Effector memory CD4-positive, alpha-beta T cell (primary cell): ENCODE results near the gene CENPP.

Experiments used
- DNase-seq, 3 donors: peaks; one replicate each; pipeline ENCODE4 v3.0.0-alpha.2; 2020
- H3K27ac ChIP-seq: 2 replicates; pipeline ENCODE4 v1.7.0; 2013; ENCODE audit warnings: mild to moderate bottlenecking, low read length, moderate library complexity; ENCODE audit not compliant: insufficient read depth, poor library complexity, severe bottlenecking
- H3K27me3 ChIP-seq: replicated peaks from 2 replicates; pipeline ENCODE4 v1.7.0; 2013; ENCODE audit warnings: mild to moderate bottlenecking, low read length; ENCODE audit not compliant: insufficient read depth, control insufficient read depth, poor library complexity, severe bottlenecking
- H3K36me3 ChIP-seq: 2 replicates; pipeline ENCODE4 v1.7.0; 2013; ENCODE audit warnings: mild to moderate bottlenecking, low read length, moderate library complexity; ENCODE audit not compliant: control insufficient read depth, insufficient read depth
- H3K4me1 ChIP-seq: 2 replicates; pipeline ENCODE4 v1.7.0; 2013; ENCODE audit warnings: low read length, mild to moderate bottlenecking; ENCODE audit not compliant: control insufficient read depth, insufficient read depth, poor library complexity, severe bottlenecking
- H3K4me3 ChIP-seq: 2 replicates; pipeline ENCODE4 v1.7.0; 2013; ENCODE audit warnings: low read length, low read depth, mild to moderate bottlenecking; ENCODE audit not compliant: insufficient read depth, poor library complexity, severe bottlenecking
- H3K9me3 ChIP-seq: 2 replicates; pipeline ENCODE4 v1.7.0; 2013; ENCODE audit warnings: mild to moderate bottlenecking, low read length, moderate library complexity; ENCODE audit not compliant: control insufficient read depth

Gene CENPP

DNA sequence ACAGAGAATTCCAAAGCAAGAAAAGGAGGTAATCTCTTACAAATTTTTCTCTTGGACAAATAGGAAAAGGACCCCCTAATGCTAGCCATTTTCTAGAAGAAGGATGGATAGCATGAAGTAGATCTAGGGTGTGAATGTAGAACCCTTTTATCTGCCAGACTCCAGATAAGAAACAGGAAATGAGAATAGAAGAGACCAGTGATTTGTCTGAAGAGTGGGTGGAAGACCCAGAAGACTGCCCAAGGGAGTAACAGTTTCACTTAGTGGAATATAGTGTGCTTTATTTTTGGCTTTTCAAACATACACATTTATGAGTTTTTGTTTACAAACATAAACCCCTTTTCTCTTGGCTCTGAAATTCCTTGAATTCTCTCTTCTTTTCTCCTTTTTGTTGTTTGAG is 185.0 kb downstream of the CENPP start:
- Histone ChIP-seq H3K27me3 (no peaks in the 10 kb centered on the region), H3K4me3 (no peak overlapping the region), H3K4me1 (no peaks in the 10 kb centered on the region), H3K9me3 (no peaks in the 10 kb centered on the region), H3K36me3 (no peaks in the 10 kb centered on the region), H3K27ac (no peak overlapping the region)
- DNase-seq = no peak

- Histone ChIP-seq H3K27me3 (no peaks in the 10 kb centered on the region), H3K36me3 (no peaks in the 10 kb centered on the region), H3K27ac (no peak overlapping the region), H3K4me1 (no peaks in the 10 kb centered on the region), H3K9me3 (no peaks in the 10 kb centered on the region), H3K4me3 (no peak overlapping the region)
- DNase-seq = no peak
These were observed 186.9 kb downstream of the CENPP start for GRCh38 chr9:92512622-92513021.

GRCh38 chr9:92513349-92513748 is 187.6 kb downstream of the CENPP start:
- no peaks in the 10 kb centered on the region for H3K9me3 ChIP-seq
- no peaks in the 10 kb centered on the region for H3K4me1 ChIP-seq
- H3K36me3 ChIP-seq = no peaks in the 10 kb centered on the region
- no peak overlapping the region for H3K27ac ChIP-seq
- no peak for DNase-seq
- no peak overlapping the region for H3K4me3 ChIP-seq
- no peaks in the 10 kb centered on the region for H3K27me3 ChIP-seq

GRCh38 chr9:92514635-92515034 is 188.9 kb downstream of the CENPP start:
- Histone ChIP-seq H3K27me3 (no peaks in the 10 kb centered on the region), H3K9me3 (no peaks in the 10 kb centered on the region), H3K4me3 (no peak overlapping the region), H3K36me3 (no peaks in the 10 kb centered on the region), H3K27ac (no peak overlapping the region), H3K4me1 (no peaks in the 10 kb centered on the region)
- DNase-seq = no peak

GRCh38 chr9:92516521-92516920 is 190.8 kb downstream of the CENPP start:
- Histone ChIP-seq H3K27me3 (no peaks in the 10 kb centered on the region), H3K9me3 (no peaks in the 10 kb centered on the region), H3K27ac (no peak overlapping the region), H3K4me3 (no peak overlapping the region), H3K4me1 (no peaks in the 10 kb centered on the region), H3K36me3 (no peaks in the 10 kb centered on the region)
- no peak for DNase-seq

- Histone ChIP-seq H3K4me1 (no peaks in the 10 kb centered on the region), H3K36me3 (no peaks in the 10 kb centered on the region), H3K9me3 (no peaks in the 10 kb centered on the region), H3K4me3 (no peak overlapping the region), H3K27ac (no peak overlapping the region), H3K27me3 (no peaks in the 10 kb centered on the region)
- DNase-seq = no peak
These were observed 191.3 kb downstream of the CENPP start for GRCh38 chr9:92517046-92517445.

- H3K4me3 ChIP-seq = no peak overlapping the region
- H3K27me3 ChIP-seq = no peaks in the 10 kb centered on the region
- no peak for DNase-seq
- no peaks in the 10 kb centered on the region for H3K4me1 ChIP-seq
- no peaks in the 10 kb centered on the region for H3K9me3 ChIP-seq
- H3K27ac ChIP-seq = no peak overlapping the region
- no peaks in the 10 kb centered on the region for H3K36me3 ChIP-seq
These were observed 192.4 kb downstream of the CENPP start for GRCh38 chr9:92518199-92518598.

- DNase-seq = no peak
- H3K9me3 ChIP-seq = no peaks in the 10 kb centered on the region
- no peak overlapping the region for H3K27ac ChIP-seq
- H3K4me3 ChIP-seq = no peak overlapping the region
- H3K36me3 ChIP-seq = no peaks in the 10 kb centered on the region
- no peaks in the 10 kb centered on the region for H3K27me3 ChIP-seq
- H3K4me1 ChIP-seq = no peaks in the 10 kb centered on the region
These were observed 195.1 kb downstream of the CENPP start for GRCh38 chr9:92520837-92521236.

DNA sequence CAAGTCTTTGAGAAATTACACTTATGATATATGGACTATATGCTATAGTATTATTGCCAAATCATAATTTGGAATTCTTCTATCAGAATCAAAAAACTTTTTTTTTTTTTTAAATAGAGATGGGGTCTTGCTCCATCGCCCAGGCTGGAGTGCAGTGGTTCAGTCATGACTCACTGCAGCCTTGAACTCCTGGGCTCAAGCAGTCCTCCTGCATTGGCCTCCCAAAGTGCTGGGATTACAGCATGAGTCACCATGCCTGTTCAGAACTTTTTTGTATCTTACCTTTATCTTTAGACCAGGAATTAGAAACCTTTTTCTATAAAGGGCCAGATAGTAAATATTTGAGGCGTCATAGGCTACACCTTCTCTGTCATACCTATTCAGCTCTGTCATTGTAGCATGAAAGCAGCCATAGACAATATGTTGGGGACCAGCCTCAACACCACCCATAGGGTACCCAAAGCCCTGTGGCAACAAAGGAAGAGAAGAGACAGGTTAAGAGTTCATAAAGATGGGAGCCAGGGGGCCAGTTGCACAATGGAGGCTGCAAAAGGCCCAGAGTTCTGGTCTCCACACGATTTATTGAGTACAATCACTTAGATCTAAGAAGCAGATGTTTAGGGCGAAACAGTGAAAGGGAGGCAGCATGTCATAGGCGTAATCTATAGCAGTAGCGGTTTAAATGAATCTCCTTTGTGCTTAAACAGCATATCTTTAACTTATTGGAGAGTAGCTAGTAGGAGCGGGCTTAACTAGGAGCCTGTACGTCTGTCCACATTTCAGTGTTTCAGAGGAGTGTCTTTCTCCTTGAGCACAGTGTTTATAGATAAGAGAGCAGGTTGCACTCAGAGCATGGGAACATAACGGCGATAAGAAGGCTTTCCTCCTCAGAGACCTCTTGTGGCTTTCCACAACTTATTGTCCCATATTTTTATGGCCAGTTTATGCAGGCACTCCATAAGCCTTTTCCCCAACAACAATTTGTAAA is 197.5 kb downstream of the CENPP start:
- H3K27me3 ChIP-seq = no peaks in the 10 kb centered on the region
- no peaks in the 10 kb centered on the region for H3K36me3 ChIP-seq
- no peak for DNase-seq
- no peaks in the 10 kb centered on the region for H3K9me3 ChIP-seq
- no peaks in the 10 kb centered on the region for H3K4me1 ChIP-seq
- H3K27ac ChIP-seq = no peak overlapping the region
- no peak overlapping the region for H3K4me3 ChIP-seq

DNA sequence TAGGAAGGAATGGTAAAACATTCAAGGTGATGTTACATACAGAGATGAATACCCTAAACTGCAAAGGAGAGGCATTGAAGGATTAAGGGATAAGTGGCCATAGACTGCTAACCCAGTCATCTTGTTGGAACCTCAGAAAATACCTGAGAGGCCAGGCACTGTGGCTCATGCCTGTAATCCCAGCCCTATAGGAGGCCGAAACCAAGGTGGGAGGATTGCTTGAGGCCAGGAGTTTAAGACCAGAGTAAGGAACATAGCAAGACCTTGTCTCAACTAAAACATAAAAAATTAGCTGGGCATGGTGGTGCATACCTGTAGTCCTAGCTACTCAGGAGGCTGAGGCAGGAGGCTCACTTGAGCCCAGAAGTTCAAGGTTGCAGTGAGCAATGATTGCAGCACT is 199.1 kb downstream of the CENPP start:
- H3K27ac ChIP-seq = no peak overlapping the region
- no peaks in the 10 kb centered on the region for H3K9me3 ChIP-seq
- H3K4me1 ChIP-seq = no peaks in the 10 kb centered on the region
- H3K4me3 ChIP-seq = no peak overlapping the region
- no peaks in the 10 kb centered on the region for H3K27me3 ChIP-seq
- no peak for DNase-seq
- H3K36me3 ChIP-seq = no peaks in the 10 kb centered on the region
